Astrocyte of the cerebellum (primary cell): Measurements from ENCODE around the gene DOCK3.

ENCODE experiments used
- DNase-seq: peaks from one replicate; pipeline ENCODE4 v3.0.0-alpha.2; 2011; ENCODE audit warnings: low read depth
- H3K4me3 ChIP-seq: 2 replicates; pipeline ENCODE4 v1.5.1; 2011; ENCODE audit warnings: mild to moderate bottlenecking, low read depth, low read length, moderate library complexity
- in situ Hi-C: cut with HindIII; loops from 2 replicates; pipeline ENCODE4 v1.10.0; 2017; ENCODE audit warnings: low sequenced_read_pairs
- TF ChIP-seq, protein P1 (sequence below): IDR thresholded peaks from 2 replicates; pipeline ENCODE4 v1.5.1; 2012; ENCODE audit warnings: low read length, low read depth, moderate library complexity, mild to moderate bottlenecking; ENCODE audit errors: missing control alignments

The DOCK3 gene

DNA sequence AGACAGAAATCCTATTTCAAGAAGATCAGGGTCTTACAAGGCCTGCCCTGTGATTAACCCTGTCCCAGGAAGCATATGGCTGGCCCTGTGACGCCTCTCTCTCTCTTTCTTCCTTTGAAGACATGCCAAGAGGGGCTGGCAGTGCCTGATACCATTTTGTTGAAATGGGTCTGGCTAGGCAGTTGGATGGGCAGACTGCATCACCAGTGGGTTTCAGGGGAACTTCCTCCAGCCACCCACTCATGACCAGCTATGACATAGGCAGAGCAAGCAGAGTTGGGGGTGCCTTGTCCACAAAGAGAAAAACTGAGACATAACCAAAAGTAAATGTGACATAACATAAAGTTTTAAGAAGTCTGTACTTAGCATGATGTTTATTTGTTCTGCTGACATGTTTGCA, 679.0 kb downstream of the DOCK3 start:
- no peak for DNase-seq
- H3K4me3 ChIP-seq: no peak overlapping the region
- in situ Hi-C loops: no loop called here
- TF ChIP-seq, protein P1, sequence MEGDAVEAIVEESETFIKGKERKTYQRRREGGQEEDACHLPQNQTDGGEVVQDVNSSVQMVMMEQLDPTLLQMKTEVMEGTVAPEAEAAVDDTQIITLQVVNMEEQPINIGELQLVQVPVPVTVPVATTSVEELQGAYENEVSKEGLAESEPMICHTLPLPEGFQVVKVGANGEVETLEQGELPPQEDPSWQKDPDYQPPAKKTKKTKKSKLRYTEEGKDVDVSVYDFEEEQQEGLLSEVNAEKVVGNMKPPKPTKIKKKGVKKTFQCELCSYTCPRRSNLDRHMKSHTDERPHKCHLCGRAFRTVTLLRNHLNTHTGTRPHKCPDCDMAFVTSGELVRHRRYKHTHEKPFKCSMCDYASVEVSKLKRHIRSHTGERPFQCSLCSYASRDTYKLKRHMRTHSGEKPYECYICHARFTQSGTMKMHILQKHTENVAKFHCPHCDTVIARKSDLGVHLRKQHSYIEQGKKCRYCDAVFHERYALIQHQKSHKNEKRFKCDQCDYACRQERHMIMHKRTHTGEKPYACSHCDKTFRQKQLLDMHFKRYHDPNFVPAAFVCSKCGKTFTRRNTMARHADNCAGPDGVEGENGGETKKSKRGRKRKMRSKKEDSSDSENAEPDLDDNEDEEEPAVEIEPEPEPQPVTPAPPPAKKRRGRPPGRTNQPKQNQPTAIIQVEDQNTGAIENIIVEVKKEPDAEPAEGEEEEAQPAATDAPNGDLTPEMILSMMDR: no peak

DNA sequence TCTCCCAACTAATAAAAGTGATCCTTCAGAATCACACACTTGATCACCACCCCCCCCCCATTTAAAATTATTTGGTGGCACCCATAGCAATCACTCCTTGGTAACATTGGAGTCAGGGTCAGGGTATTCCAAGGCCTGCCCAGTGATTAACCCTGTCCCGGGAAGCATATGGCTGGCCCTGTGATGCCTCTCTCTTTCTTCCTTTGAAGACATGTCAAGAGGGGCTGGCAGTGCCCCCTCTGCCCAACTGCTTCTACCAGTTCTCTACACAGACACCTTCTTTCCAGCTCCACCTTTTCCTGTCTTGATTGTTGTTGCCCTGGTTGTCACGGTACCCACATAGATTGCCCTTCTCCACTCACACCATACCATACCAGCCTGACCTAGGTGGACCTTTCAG, 679.4 kb downstream of the DOCK3 start:
- in situ Hi-C loops: no loop called here
- H3K4me3 ChIP-seq: no peak overlapping the region
- no peak for DNase-seq
- TF ChIP-seq, protein P1: no peak

DNA sequence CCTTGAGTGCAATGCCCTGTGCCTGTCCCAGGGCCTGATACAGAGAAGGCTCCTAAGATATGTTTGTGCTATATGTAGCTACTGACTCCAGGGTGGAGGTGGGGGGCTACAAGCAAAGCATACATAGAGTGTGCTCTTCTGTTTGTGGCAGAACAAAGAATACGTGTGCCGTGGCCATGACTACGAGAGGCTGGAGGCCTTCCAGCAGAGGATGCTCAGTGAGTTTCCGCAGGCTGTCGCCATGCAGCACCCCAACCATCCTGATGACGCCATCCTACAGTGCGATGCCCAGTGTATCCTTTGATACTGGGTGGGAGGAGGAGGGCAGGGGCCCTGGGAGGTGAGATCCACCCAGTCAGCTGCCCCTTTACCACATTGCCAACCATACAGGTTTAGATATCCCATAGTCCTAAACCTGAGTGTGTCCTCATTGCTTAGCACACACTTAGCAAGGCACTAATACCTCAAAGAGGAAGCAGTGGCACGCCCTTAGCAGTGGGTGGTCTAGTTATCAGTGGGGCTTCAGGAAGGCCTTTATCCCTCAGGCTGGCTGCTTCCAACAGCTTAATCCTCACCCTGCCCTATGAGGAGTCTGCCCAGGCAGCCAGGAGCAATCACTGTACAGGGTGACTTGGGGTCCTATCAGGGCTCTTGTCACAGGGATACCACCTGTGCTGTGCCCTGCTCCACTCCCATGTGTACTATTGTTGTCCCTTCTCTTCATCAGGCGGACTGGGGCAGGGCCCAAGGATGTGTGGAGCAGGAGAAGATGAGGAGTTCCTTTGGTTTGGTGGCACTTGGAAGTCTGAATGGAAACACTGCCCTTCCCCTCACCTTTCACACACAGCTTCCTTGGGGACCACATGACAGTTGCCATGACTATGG, 680.2 kb downstream of the DOCK3 start:
- TF ChIP-seq, protein P1: no peak
- DNase-seq: no peak
- no peak overlapping the region for H3K4me3 ChIP-seq
- in situ Hi-C loops: no loop called here

GRCh38 chr3:51355891-51356578, 681.3 kb downstream of the DOCK3 start:
- in situ Hi-C loops: no loop called here
- H3K4me3 ChIP-seq: no peak overlapping the region
- DNase-seq: no peak
- TF ChIP-seq, protein P1: no peak

GRCh38 chr3:51357856-51358255, 683.1 kb downstream of the DOCK3 start:
- TF ChIP-seq, protein P1: no peak
- DNase-seq: no peak
- H3K4me3 ChIP-seq: no peak overlapping the region
- in situ Hi-C loops: no loop called here

DNA sequence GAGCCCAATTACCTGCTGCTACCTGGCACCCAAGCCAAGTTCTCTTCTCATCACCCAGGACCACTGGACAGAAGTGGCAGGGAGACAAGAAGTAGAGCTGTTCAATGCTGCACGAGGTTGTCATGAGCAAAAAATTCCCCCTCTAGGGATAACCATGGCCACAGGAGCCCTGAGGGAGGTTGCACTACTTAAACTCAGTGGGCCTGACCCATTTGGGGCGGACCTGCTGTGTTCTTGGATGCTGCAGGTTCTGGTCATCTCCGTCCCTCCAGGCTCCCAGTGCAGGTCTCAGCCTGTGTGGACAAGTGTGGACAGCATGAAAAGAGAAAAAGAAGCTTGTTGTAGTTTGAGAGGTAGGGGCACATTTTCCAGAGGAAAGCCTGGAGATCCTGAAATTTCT, 684.3 kb downstream of the DOCK3 start:
- H3K4me3 ChIP-seq: no peak overlapping the region
- TF ChIP-seq, protein P1: no peak
- in situ Hi-C loops: no loop called here
- DNase-seq: no peak
